Calu3 (cell line): ENCODE measurements around the gene PAGE5. TPM values are rescaled to one million over a fixed set of nuclear protein-coding genes. Genes with fewer than 3 reads are reported as not detected.

ENCODE experiments used
- BruUV-seq: library from RNA; stranded (reverse); fragments of 400-500 nt; replicated peaks from 2 replicates; lab custom pipeline; 2021; lab: Mats Ljungman, UMichigan
- CTCF ChIA-PET: fragments of 300-600 bp; sonication (Branson Sonifier 250); formaldehyde crosslinking; loops from one replicate; lab custom pipeline; 2022; ENCODE audit warnings: antibody characterized with exemption; lab: Charles Lee
- DNase-seq: peaks from one replicate; pipeline ENCODE4 v3.0.0; 2022
- H3K27ac Mint-ChIP-seq: one replicate; pipeline ENCODE4 v1.8.0; 2022; ENCODE audit warnings: mixed read lengths; ENCODE audit not compliant: unreplicated experiment
- H3K27me3 Mint-ChIP-seq: one replicate; pipeline ENCODE4 v1.8.0; 2022; ENCODE audit warnings: mixed read lengths; ENCODE audit not compliant: unreplicated experiment
- H3K36me3 Mint-ChIP-seq: one replicate; pipeline ENCODE4 v1.8.0; 2022; ENCODE audit warnings: mild to moderate bottlenecking, moderate library complexity, mixed read lengths; ENCODE audit not compliant: insufficient read depth, unreplicated experiment
- H3K4me1 Mint-ChIP-seq: one replicate; pipeline ENCODE4 v1.8.0; 2022; ENCODE audit warnings: mild to moderate bottlenecking, low read depth, mixed read lengths; ENCODE audit not compliant: unreplicated experiment
- H3K4me3 Mint-ChIP-seq: one replicate; pipeline ENCODE4 v1.8.0; 2022; ENCODE audit warnings: mild to moderate bottlenecking, low read depth, moderate library complexity, mixed read lengths; ENCODE audit not compliant: unreplicated experiment
- H3K9me3 Mint-ChIP-seq: one replicate; pipeline ENCODE4 v1.8.0; 2022; ENCODE audit warnings: low read depth, mixed read lengths; ENCODE audit not compliant: unreplicated experiment
- intact Hi-C: fragments of 100-400 bp; cut with micrococcal nuclease; formaldehyde crosslinking; loops from one replicate; pipeline ENCODE4 v1.10.0; 2022; ENCODE audit not compliant: unreplicated experiment
- total RNA-seq: library from RNA; stranded (reverse); gene quantifications from 2 replicates; pipeline ENCODE4 v1.2.3, GENCODE V29; 2022
- TF ChIP-seq, protein P1 (sequence below): fragments of 200-600 bp; IDR thresholded peaks from one replicate; pipeline ENCODE4 v1.8.0; 2022; ENCODE audit warnings: antibody characterized with exemption; ENCODE audit not compliant: unreplicated experiment

The PAGE5 gene
- total RNA-seq, 1 experiment from 2014 or later, result not detected

DNA sequence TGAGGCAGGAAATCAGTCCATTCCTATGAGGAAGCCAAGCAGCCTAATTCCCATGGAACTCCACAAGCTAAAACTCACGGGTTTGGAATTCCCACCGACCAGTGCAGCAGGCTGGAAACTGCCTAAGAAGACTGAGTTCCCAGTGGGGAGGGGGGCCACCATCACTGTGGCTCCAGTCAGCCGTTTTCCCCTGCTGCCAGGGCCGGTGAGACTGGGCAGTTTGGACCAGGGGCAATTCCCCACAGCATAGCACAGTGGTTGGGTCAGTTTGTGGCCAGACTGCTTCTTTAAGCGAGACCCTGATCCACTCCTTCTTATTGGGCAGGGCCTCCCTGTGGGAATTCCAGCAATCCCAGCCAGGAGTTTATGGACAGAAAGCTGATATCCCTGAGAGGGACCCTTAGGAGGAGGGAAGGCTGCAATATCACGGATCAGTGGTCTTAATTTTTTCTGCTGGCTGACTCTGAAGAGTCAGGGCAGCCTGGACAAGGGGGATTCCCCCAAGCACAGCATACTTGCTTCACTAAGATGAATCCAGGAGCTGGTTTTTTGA is 20.7 kb downstream of the PAGE5 start:
- no peak for DNase-seq
- Mint-ChIP-seq H3K9me3 (peaks cover 13% of the 10 kb centered on the region), H3K4me3 (no peak overlapping the region), H3K36me3 (no peaks in the 10 kb centered on the region), H3K27me3 (no peaks in the 10 kb centered on the region), H3K27ac (no peak overlapping the region), H3K4me1 (no peaks in the 10 kb centered on the region)
- intact Hi-C loops, result no loop called here
- TF ChIP-seq, protein P1, sequence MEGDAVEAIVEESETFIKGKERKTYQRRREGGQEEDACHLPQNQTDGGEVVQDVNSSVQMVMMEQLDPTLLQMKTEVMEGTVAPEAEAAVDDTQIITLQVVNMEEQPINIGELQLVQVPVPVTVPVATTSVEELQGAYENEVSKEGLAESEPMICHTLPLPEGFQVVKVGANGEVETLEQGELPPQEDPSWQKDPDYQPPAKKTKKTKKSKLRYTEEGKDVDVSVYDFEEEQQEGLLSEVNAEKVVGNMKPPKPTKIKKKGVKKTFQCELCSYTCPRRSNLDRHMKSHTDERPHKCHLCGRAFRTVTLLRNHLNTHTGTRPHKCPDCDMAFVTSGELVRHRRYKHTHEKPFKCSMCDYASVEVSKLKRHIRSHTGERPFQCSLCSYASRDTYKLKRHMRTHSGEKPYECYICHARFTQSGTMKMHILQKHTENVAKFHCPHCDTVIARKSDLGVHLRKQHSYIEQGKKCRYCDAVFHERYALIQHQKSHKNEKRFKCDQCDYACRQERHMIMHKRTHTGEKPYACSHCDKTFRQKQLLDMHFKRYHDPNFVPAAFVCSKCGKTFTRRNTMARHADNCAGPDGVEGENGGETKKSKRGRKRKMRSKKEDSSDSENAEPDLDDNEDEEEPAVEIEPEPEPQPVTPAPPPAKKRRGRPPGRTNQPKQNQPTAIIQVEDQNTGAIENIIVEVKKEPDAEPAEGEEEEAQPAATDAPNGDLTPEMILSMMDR, result no peak
- CTCF ChIA-PET, result no interaction called here
- no TSS peak for BruUV-seq

DNA sequence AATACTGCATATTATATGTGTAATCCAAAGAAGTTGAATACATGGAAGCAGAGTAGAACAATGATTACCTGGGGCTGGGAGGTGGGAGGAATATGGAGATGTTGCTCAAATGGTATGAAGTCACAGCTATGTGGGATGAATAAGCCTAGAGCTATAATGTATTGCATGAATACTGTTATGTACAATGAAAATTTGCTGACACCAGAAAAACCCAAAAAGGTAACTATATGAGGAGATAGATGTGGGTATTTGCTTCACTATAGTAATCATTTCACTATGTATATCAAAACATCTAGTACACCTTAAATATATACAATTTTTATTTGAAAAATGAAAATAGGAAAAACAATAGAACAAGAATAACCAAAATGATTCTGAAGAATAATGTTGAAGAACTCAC is 33.4 kb downstream of the PAGE5 start:
- Mint-ChIP-seq H3K9me3 (peaks cover 8% of the 10 kb centered on the region), H3K36me3 (no peaks in the 10 kb centered on the region), H3K27ac (no peak overlapping the region), H3K4me3 (no peak overlapping the region), H3K4me1 (no peaks in the 10 kb centered on the region), H3K27me3 (no peaks in the 10 kb centered on the region)
- no peak for DNase-seq
- BruUV-seq, result no TSS peak
- intact Hi-C loops, result no loop called here
- CTCF ChIA-PET, result no interaction called here
- TF ChIP-seq, protein P1, result no peak

DNA sequence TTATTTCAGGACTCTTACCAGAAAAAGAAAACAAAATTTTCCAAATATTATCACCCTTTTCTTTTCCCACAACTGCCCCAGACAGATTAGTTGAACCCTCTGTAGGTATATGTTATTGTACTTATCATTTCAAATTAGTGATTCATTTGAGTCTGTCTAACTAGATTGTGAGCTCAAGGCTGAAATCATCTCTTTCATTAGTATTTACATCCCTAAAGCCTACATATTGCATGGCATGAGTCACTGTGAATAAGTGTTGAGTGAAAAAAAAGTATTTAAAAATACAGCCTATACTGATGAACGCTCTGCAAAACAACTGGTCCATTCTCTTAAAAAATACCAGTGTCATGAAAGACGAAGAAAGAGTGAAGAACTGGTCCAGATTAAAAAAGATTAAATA is 40.7 kb downstream of the PAGE5 start:
- Mint-ChIP-seq H3K4me3 (no peak overlapping the region), H3K36me3 (no peaks in the 10 kb centered on the region), H3K4me1 (no peaks in the 10 kb centered on the region), H3K27ac (no peak overlapping the region), H3K27me3 (no peaks in the 10 kb centered on the region), H3K9me3 (no peaks in the 10 kb centered on the region)
- TF ChIP-seq, protein P1, result no peak
- DNase-seq, result no peak
- intact Hi-C loops, result no loop called here
- CTCF ChIA-PET, result no interaction called here
- no TSS peak for BruUV-seq

DNA sequence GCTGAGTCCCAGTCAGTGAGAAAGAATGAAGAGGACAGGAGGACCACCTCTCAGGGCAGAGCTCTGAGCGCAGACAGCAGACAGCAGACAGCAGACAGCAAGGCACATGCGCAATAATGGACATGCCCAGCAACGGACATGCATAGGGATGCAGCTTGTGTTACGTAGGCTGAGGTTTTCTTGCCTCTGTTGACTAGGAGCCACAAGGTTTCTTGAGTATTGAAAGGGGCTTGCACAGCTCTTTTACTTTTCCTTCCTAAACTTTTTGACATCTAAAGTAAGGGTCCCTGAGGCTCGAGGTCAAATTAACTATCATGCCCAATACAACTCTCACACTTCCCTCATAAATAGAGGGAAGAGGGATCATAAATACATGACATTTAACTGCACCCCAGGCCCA is 44.7 kb downstream of the PAGE5 start, which contains the start of gene PAGE3:
Gene PAGE3, minus strand, starts transcription at position 101 of the 400 bp plus-strand sequence. CDS start 1,013 bp downstream, outside the sequence.
- Mint-ChIP-seq H3K27me3 (no peaks in the 10 kb centered on the region), H3K4me1 (no peaks in the 10 kb centered on the region), H3K9me3 (no peaks in the 10 kb centered on the region), H3K4me3 (no peak within 1 kb of the TSS), H3K36me3 (no peaks in the 10 kb centered on the region), H3K27ac (no peak within 1 kb of the TSS)
- intact Hi-C loops, result no loop called here
- TF ChIP-seq, protein P1, result no peak
- no peak for DNase-seq
- CTCF ChIA-PET, result no interaction called here
- BruUV-seq, result no TSS peak

Other genes starting within 250 kb of the PAGE5 start
- 0.31 TPM in 1 of 2 replicates, not detected in the other for gene PFKFB1, start 226.2 kb upstream of the PAGE5 start, total RNA-seq
- gene APEX2, start 220.0 kb upstream of the PAGE5 start, total RNA-seq, result 28.7 and 32.4 TPM in 2 replicates
- not detected in 2 replicates for gene ALAS2, start 189.4 kb upstream of the PAGE5 start, total RNA-seq
- not detected in 2 replicates for gene PAGE2B, start 145.3 kb upstream of the PAGE5 start, total RNA-seq
- gene PAGE2, start 131.3 kb upstream of the PAGE5 start, total RNA-seq, result not detected in 2 replicates
- not detected in 2 replicates for gene PAGE3, start 44.6 kb downstream of the PAGE5 start, total RNA-seq
- not detected in 2 replicates for gene MAGEH1, start 231.8 kb downstream of the PAGE5 start, total RNA-seq